ENCODE measurements around the gene PCLO.

- TF ChIP-seq CEBPB (IDR thresholded peaks at IDR 0.05; ENCODE audit: low read depth, low read length) = no peak
- no peak for TF ChIP-seq CTCF (conservative IDR thresholded peaks at IDR 0.05; ENCODE audit: low read depth, low read length)
- TF ChIP-seq MAFK (IDR thresholded peaks at IDR 0.05; ENCODE audit: low read depth, low read length) = no peak
- no peak for TF ChIP-seq POLR2A (IDR thresholded peaks at IDR 0.05; ENCODE audit: low read depth, low read length)
- TF ChIP-seq RFX5 (IDR thresholded peaks at IDR 0.05; ENCODE audit: low read depth, low read length) = no peak
- no peak for TF ChIP-seq MXI1 (IDR thresholded peaks at IDR 0.05; ENCODE audit: borderline replicate concordance, low read depth, low read length)
- no peak for TF ChIP-seq RAD21 (IDR thresholded peaks at IDR 0.05; ENCODE audit: low read length)
- no peak for TF ChIP-seq RCOR1 (IDR thresholded peaks at IDR 0.05; ENCODE audit: insufficient replicate concordance, low read length)
- no peak for TF ChIP-seq BHLHE40 (IDR thresholded peaks at IDR 0.05; ENCODE audit: low read depth, low read length)
- TF ChIP-seq, protein P1, sequence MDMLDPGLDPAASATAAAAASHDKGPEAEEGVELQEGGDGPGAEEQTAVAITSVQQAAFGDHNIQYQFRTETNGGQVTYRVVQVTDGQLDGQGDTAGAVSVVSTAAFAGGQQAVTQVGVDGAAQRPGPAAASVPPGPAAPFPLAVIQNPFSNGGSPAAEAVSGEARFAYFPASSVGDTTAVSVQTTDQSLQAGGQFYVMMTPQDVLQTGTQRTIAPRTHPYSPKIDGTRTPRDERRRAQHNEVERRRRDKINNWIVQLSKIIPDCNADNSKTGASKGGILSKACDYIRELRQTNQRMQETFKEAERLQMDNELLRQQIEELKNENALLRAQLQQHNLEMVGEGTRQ (IDR thresholded peaks at IDR 0.05; ENCODE audit: low read depth, low read length) = no peak
- TF ChIP-seq SMC3 (IDR thresholded peaks at IDR 0.05; ENCODE audit: low read depth, low read length) = no peak
- TF ChIP-seq CHD1 (IDR thresholded peaks at IDR 0.05; ENCODE audit: low read depth, low read length) = no peak
- no peak for TF ChIP-seq MAZ (IDR thresholded peaks at IDR 0.05; ENCODE audit: borderline replicate concordance, low read depth, low read length)
- TF ChIP-seq FOS (IDR thresholded peaks at IDR 0.05; ENCODE audit: low read depth, low read length) = no peak
These were observed 421.2 kb downstream of the PCLO start for GRCh38 chr7:82741493-82741892.
